GM13977 (cell line): Measurements from ENCODE around the gene PDCD4.

Experiments
- DNase-seq: peaks from one replicate; pipeline ENCODE4 v3.0.0; 2012; ENCODE audit warnings: low spot score
- in situ Hi-C: fragments of 300-500 bp; cut with MboI; formaldehyde crosslinking; loops from one replicate; pipeline ENCODE4 v1.12.0; 2022; ENCODE audit warnings: low sequenced_read_pairs, low pct_unique_long_range_greater_than_20kb, mixed read lengths, inconsistent platforms; ENCODE audit not compliant: unreplicated experiment
- TF ChIP-seq, protein P1 (sequence below): IDR thresholded peaks from 2 replicates; pipeline ENCODE4 v1.5.1; 2012; ENCODE audit warnings: mild to moderate bottlenecking, control low read depth; ENCODE audit not compliant: insufficient read depth; ENCODE audit errors: extremely low read depth, missing control alignments

PDCD4 gene

DNA sequence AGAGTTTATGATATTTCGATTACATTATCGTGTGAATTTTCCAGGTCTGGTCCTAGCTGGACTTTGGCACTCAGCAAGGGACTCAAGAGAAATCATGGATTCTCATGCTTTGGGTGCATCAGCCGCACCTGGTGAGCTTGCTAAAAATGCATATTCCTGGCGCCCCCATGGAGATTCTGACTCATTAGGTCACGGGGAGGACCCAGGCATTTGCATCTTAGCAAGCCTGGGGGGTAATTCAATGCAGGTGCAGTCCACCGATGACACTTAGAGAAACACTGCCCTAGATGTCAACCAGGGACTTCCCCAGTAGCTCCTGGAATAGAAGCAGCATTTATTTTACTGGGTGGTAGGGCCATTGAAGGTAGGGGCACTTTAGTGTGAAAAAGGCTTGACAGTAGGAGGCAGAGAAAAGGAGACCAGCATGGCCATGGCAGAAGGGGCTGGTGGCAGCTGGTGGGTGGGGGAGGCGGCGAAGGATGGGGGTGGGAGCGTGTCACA, 29.9 kb upstream of the PDCD4 start:
- TF ChIP-seq, protein P1, sequence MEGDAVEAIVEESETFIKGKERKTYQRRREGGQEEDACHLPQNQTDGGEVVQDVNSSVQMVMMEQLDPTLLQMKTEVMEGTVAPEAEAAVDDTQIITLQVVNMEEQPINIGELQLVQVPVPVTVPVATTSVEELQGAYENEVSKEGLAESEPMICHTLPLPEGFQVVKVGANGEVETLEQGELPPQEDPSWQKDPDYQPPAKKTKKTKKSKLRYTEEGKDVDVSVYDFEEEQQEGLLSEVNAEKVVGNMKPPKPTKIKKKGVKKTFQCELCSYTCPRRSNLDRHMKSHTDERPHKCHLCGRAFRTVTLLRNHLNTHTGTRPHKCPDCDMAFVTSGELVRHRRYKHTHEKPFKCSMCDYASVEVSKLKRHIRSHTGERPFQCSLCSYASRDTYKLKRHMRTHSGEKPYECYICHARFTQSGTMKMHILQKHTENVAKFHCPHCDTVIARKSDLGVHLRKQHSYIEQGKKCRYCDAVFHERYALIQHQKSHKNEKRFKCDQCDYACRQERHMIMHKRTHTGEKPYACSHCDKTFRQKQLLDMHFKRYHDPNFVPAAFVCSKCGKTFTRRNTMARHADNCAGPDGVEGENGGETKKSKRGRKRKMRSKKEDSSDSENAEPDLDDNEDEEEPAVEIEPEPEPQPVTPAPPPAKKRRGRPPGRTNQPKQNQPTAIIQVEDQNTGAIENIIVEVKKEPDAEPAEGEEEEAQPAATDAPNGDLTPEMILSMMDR = no peak
- in situ Hi-C loops = no loop called here
- peak; percentile 81 for DNase-seq

DNA sequence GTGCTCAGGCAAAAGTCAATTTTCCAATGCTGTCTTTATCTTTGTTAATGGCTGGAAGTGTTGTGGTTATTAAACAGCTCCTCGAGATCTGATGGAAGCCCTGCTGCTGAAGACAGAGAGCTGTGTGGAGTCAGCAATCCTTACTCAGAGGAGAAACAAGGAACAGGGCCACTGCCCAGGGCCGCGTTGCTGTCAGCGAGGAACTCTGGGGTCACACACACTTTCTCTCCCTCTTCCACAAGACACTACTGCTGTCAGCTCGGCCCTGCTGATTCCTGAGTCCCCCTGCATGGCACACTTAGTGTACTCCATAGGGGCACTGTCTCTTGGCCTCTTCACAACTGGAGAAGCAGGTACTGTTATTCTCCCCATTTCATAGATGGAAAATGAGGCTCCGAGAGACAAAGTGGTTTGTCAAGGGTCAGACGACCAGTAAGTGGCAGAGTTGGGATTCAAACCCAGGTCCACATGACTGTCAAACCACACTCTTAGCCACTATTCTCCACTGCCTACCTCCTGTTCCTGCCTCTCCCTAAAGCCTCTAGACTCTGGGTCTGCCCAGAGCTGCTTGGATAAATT, 29.3 kb upstream of the PDCD4 start:
- no peak for DNase-seq
- TF ChIP-seq, protein P1 = no peak
- in situ Hi-C loops = no loop called here

DNA sequence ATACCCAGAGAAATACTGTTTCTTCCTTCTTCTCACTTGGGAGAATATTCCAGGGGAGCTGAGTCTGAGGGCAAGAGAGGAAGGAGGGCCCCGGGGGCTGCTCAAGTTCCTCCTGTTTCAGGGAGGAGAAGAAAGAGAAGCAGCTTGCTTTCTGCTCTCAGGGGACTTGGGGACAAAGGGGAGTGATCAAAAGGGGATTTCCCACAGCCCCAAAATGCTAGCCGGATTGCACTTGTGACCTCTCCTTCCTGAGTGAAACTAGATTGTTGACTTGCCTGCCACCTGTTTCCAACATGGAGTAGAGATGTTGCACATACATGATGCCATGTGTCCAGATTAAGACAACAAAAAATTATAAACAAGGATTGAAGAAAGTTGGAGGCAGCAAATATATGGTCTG, 28.7 kb upstream of the PDCD4 start:
- TF ChIP-seq, protein P1 = no peak
- peak; percentile 69 for DNase-seq
- in situ Hi-C loops = no loop called here

DNA sequence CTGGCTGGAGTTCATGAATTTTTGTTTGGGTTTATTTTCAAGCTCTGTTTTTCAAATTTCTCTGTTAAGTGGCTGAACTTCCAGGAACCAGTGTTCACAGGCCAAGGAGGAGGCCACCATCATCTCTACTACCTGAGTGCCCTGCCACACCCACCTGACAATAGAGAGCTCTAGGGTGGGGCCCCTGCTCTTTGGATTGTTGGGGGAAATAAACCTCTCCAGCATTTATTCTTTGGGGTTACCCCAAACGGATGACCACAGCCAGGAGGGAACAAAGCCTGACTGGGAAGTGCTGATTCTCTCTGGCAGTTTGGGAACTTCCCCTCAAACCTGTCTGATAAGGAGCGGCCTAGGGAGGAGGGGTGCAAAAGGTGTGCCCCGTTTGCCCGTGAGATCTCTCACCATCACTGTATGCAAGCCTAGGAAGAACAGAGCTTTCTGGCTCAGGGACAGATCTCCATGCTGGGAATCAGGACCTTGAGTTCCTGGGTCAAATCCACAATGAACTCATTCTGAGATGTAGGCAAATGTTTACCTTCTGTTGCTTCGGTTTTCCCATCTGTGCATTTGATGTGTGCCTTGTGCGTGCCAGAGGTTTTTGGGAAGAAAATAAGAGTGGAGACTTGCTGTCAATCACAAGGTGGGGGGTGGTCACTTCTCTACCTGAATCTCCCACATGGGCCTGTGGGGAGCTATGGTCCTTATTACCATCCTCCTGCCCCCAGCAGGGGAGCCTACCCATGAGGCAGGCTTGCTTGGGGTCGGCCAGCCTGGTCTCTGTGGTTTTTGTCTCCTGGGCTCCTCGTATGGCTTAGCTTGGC, 27.7 kb upstream of the PDCD4 start:
- no peak for DNase-seq
- in situ Hi-C loops = no loop called here
- TF ChIP-seq, protein P1 = no peak

DNA sequence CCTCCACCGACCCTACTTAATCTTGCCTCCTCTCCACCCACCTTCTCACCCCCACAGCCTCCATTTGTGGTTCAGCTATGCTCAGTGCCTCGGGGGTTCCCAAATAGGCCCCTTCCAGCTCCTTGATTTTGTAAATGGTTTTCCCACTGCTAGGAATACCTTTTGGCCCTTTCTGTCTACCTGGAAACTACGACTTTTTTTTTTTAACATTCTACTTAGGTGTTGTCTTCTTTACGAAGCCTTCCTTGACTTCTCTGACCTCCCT, 27.2 kb upstream of the PDCD4 start:
- in situ Hi-C loops = no loop called here
- no peak for DNase-seq
- TF ChIP-seq, protein P1 = no peak

DNA sequence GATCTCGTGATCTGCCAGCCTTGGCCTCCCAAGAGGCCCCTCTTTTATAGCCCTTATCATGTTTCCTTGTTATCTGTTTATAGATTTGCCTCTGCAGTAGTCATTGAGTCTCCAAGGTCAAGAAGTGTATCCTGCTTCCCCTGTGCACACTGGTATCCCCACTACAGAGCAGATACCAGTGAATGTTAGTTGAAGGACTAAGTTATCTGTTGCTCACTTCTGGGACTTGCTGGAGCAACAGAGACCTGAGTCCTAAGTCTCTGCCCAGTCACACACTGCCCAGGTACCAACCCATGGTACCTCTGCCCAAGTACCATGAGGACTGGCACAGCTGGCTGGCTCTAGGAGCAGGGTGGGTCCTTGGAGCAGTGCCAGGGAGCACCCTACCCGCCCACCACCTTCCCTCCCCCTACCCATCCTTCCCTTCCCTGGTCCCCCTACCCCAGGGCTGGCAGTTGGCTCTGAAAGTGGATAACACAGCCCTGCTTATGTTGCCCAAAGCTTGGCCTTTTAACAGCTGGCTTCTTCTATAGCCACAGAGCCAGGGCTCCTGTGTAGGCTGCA, 26.5 kb upstream of the PDCD4 start:
- TF ChIP-seq, protein P1 = no peak
- in situ Hi-C loops = no loop called here
- no peak for DNase-seq
